HCT116 (cell line): ENCODE results near the gene CKB.

ENCODE experiments used
- EZH2 ChIP-seq: fragments of 200-600 bp; sonication (generic); IDR thresholded peaks from 2 replicates; pipeline ENCODE4 v1.6.1; 2017; ENCODE audit warnings: antibody characterized with exemption, mixed run types
- EZH2phosphoT487 ChIP-seq: fragments of 200-600 bp; IDR thresholded peaks from 2 replicates; pipeline ENCODE4 v1.6.1; 2018; ENCODE audit warnings: antibody characterized with exemption, borderline replicate concordance
- FOSL1 ChIP-seq: IDR thresholded peaks from 2 replicates; pipeline ENCODE4 v1.6.1; 2012; ENCODE audit warnings: low read depth
- POLR2A ChIP-seq: IDR thresholded peaks from 2 replicates; pipeline ENCODE4 v1.7.0; 2011; ENCODE audit warnings: borderline replicate concordance; ENCODE audit not compliant: insufficient read depth, insufficient read length; ENCODE audit errors: extremely low read depth
- POLR2AphosphoS5 ChIP-seq: IDR thresholded peaks from 2 replicates; pipeline ENCODE4 v1.6.1; 2011; ENCODE audit warnings: mild to moderate bottlenecking, low read depth, low read length, moderate library complexity
- REST ChIP-seq: IDR thresholded peaks from 2 replicates; pipeline ENCODE4 v1.6.1; 2012; ENCODE audit warnings: low read depth
- SIN3A ChIP-seq: IDR thresholded peaks from 2 replicates; pipeline ENCODE4 v1.6.1; 2012; ENCODE audit warnings: low read depth
- SP1 ChIP-seq: IDR thresholded peaks from 2 replicates; pipeline ENCODE4 v1.6.1; 2012; ENCODE audit warnings: low read depth
- SRF ChIP-seq: IDR thresholded peaks from 2 replicates; pipeline ENCODE4 v1.6.1; 2012; ENCODE audit warnings: low read depth
- TCF7L2 ChIP-seq: IDR thresholded peaks from 2 replicates; pipeline ENCODE4 v1.7.0; 2011; ENCODE audit warnings: borderline replicate concordance, inconsistent platforms; ENCODE audit not compliant: insufficient read depth, insufficient read length; ENCODE audit errors: extremely low read depth
- ZBTB33 ChIP-seq: IDR thresholded peaks from 2 replicates; pipeline ENCODE4 v1.6.1; 2011; ENCODE audit warnings: mild to moderate bottlenecking, low read length, moderate library complexity; ENCODE audit not compliant: insufficient replicate concordance; ENCODE audit errors: extremely low read depth
- ZNF274 ChIP-seq: fragments of 200-500 bp; sonication (Bioruptor generic); IDR thresholded peaks from 2 replicates; pipeline ENCODE4 v1.6.1; 2014; ENCODE audit warnings: mild to moderate bottlenecking, low read depth, low read length, inconsistent platforms
- TF ChIP-seq, protein P1 (sequence below), 3 experiments: fragments of 200-600 bp in 1 of 3; sonication (generic) in 1 of 3; IDR thresholded peaks in 2 of 3; conservative IDR thresholded peaks in 1 of 3; 2 replicates each; pipeline ENCODE4 v1.5.1; 2012 to 2017; ENCODE audit warnings: low read depth in 2 of 3, low read length in 2 of 3, antibody characterized with exemption in 1 of 3, borderline replicate concordance in 1 of 3, control low read depth in 1 of 3, mild to moderate bottlenecking in 1 of 3, mixed read lengths in 1 of 3, mixed run types in 1 of 3, moderate library complexity in 1 of 3; ENCODE audit not compliant: insufficient read depth in 1 of 3
- TF ChIP-seq, protein P2 (sequence below): IDR thresholded peaks from 2 replicates; pipeline ENCODE4 v1.6.1; 2012

DNA sequence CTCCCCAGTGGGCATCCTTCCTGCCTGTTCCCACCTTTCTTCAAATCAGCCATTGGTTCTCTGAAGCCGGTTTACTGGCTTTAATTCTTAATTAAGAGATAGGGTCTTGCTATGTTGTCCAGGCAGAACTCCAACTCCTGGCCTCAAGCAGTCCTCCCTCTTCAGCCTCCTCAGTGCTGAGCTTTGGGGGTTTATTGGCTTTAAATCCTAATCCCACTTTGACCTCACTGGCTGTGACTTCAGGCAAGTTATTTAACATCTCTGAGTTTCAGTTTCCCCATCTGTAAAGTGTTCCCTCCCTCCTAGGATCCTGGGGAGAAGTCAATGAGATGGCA, 4.3 kb upstream of the CKB start:
- TF ChIP-seq, protein P1, sequence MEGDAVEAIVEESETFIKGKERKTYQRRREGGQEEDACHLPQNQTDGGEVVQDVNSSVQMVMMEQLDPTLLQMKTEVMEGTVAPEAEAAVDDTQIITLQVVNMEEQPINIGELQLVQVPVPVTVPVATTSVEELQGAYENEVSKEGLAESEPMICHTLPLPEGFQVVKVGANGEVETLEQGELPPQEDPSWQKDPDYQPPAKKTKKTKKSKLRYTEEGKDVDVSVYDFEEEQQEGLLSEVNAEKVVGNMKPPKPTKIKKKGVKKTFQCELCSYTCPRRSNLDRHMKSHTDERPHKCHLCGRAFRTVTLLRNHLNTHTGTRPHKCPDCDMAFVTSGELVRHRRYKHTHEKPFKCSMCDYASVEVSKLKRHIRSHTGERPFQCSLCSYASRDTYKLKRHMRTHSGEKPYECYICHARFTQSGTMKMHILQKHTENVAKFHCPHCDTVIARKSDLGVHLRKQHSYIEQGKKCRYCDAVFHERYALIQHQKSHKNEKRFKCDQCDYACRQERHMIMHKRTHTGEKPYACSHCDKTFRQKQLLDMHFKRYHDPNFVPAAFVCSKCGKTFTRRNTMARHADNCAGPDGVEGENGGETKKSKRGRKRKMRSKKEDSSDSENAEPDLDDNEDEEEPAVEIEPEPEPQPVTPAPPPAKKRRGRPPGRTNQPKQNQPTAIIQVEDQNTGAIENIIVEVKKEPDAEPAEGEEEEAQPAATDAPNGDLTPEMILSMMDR (IDR thresholded peaks at IDR 0.05 in 2 of 3, conservative IDR thresholded peaks at IDR 0.05 in 1 of 3; ENCODE audit: borderline replicate concordance in 1 of 3, insufficient read depth in 1 of 3, low read depth in 2 of 3, low read length in 2 of 3), result no peak
- no peak for TF ChIP-seq SIN3A
- no peak for TF ChIP-seq POLR2AphosphoS5
- no peak for TF ChIP-seq POLR2A
- TF ChIP-seq FOSL1, result no peak
- TF ChIP-seq EZH2, result no peak
- TF ChIP-seq TCF7L2, result no peak
- no peak for TF ChIP-seq REST
- no peak for TF ChIP-seq ZNF274
- no peak for TF ChIP-seq SP1
- no peak for TF ChIP-seq EZH2phosphoT487
- no peak for TF ChIP-seq ZBTB33
- TF ChIP-seq SRF, result no peak
- TF ChIP-seq, protein P2, sequence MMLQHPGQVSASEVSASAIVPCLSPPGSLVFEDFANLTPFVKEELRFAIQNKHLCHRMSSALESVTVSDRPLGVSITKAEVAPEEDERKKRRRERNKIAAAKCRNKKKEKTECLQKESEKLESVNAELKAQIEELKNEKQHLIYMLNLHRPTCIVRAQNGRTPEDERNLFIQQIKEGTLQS, result no peak
